ENCODE results near the gene AHCYL1. TPM values are rescaled to one million over a fixed set of nuclear protein-coding genes. Genes with fewer than 3 reads are reported as not detected.

AHCYL1 gene
- total and polyA plus RNA-seq, 10 of the 15 experiments (the other 5 are each of a cell fraction or from before 2014, with no cell fraction given), result 24.7 to 73.6 (median 46.8) TPM

- TF ChIP-seq ATF2 (IDR thresholded peaks at IDR 0.05; ENCODE audit: low read length) (no peak), ZNF207 (IDR thresholded peaks at IDR 0.05; ENCODE audit: borderline replicate concordance) (no peak)
These were observed 21.4 kb downstream of the AHCYL1 start (continued) for GRCh38 chr1:110005971-110006370.

GRCh38 chr1:110006516-110006915, 22.0 kb downstream of the AHCYL1 start:
- intact Hi-C loops (cut with micrococcal nuclease; ENCODE audit: unreplicated experiment) (no loop called here), in situ Hi-C loops (cut with MboI) (no loop called here)
- RAD21 ChIA-PET (ENCODE audit: unreplicated experiment), result interaction anchor here (1.4 to 5.0 kb wide), 2 partner anchors 22 to 230 kb away, joined by 4 to 66 read pairs; partner anchors contain the start of gene AHCYL1
- no TSS peak for BruUV-seq (replicated peaks)
- POLR2A ChIA-PET, result interaction anchor here (1.0 to 1.7 kb wide), 2 partner anchors 20 to 466 kb away, joined by 3 to 7 read pairs; no protein-coding TSS in a partner anchor
- DNase-seq (ENCODE audit: low read depth, low spot score), result no peak
- FAIRE-seq, result no peak
- H3K4me2 ChIP-seq (ENCODE audit: control insufficient read depth, insufficient read depth), result no peak overlapping the region
- TF ChIP-seq TCF7 (IDR thresholded peaks at IDR 0.05; ENCODE audit: borderline replicate concordance) (no peak), POLR2A (IDR thresholded peaks at IDR 0.05; ENCODE audit: low read depth, low read length) (no peak), IRF5 (IDR thresholded peaks at IDR 0.05; ENCODE audit: borderline replicate concordance) (no peak), ZNF592 (IDR thresholded peaks at IDR 0.05) (no peak), POLR2AphosphoS2 (IDR thresholded peaks at IDR 0.05; ENCODE audit: low read depth, low read length) (no peak), MLLT1 (IDR thresholded peaks at IDR 0.05) (no peak), ZNF384 (IDR thresholded peaks at IDR 0.05; ENCODE audit: borderline replicate concordance, low read depth, low read length) (no peak), IKZF1 (conservative IDR thresholded peaks at IDR 0.05) (no peak), NFXL1 (IDR thresholded peaks at IDR 0.05; ENCODE audit: borderline replicate concordance) (no peak), FOS (IDR thresholded peaks at IDR 0.05; ENCODE audit: borderline replicate concordance, extremely low read depth, insufficient read length) (no peak)
- CTCF ChIA-PET, result interaction anchor here (0.5 to 9.5 kb wide), 10 partner anchors 8 to 374 kb away, joined by 3 to 200 read pairs (median 4); partner anchors contain the start of gene AHCYL1
- no peaks in the 10 kb centered on the region; the same call in none of the 2 replicates for H3K79me2 ChIP-seq (ENCODE audit: control insufficient read depth, insufficient read depth, low read length)
- no peaks in the 10 kb centered on the region for H3K9me3 ChIP-seq (replicated peaks; ENCODE audit: control insufficient read depth, insufficient read depth, low read length)
- H3K4me3 ChIP-seq, result no peak overlapping the region
- H3K27me3 ChIP-seq (replicated peaks in 1 of 2; ENCODE audit: control insufficient read depth in 2 of 2, insufficient read depth in 2 of 2, low read length in 1 of 2), result no peaks in the 10 kb centered on the region
- peaks cover 0 to 11% of the 10 kb centered on the region in 2 experiments; a peak in 2 of 4 replicates for H3K36me3 ChIP-seq (ENCODE audit: control insufficient read depth in 2 of 2, insufficient read depth in 2 of 2, low read length in 1 of 2)
- H4K20me1 ChIP-seq (ENCODE audit: control insufficient read depth, insufficient read depth), result no peaks in the 10 kb centered on the region
- no peak for ATAC-seq
- SMC1A ChIA-PET (ENCODE audit: uncharacterized antibody, unreplicated experiment), result interaction anchor here (1.8 to 3.5 kb wide), 4 partner anchors 18 to 367 kb away, joined by 3 to 33 read pairs (median 8); partner anchors contain the start of gene AHCYL1
- WGBS (ENCODE audit: insufficient coverage, insufficient replicate concordance, low lambda C conversion rate, missing lambda C conversion rate), result 94% methylated on average over 1 of the region's 1 CpG
- H3K4me1 ChIP-seq (ENCODE audit: control insufficient read depth, insufficient read depth, low read length), result peaks cover 27% of the 10 kb centered on the region
- no peak overlapping the region for H2AFZ ChIP-seq (ENCODE audit: control insufficient read depth, low read depth, low read length)
- H3K27ac ChIP-seq (ENCODE audit: control insufficient read depth, insufficient read depth), result no peak overlapping the region
- no peak overlapping the region for H3K9ac ChIP-seq (ENCODE audit: control insufficient read depth, insufficient read depth, low read length)

Measured in GM12878 (cell line).